Stimulated activated CD4-positive, alpha-beta T cell treated with anti-CD3 and anti-CD28 coated beads, Interleukin-1b, Interleukin-23, amount 100 ng/mL, for 4 hours (primary cell): ENCODE results near the gene TAF4.
"Not testable (repeated sequence)": the region's sequence is repeated elsewhere in the genome, so short reads cannot be mapped to it uniquely, and the experiment has no call there.

Experiments used
- DNase-seq, 2 donors: peaks; one replicate each; pipeline ENCODE4 v3.0.0-alpha.2; 2020; ENCODE audit warnings: low read depth in 2 of 2

The TAF4 gene

GRCh38 chr20:61998343-61999121 lies 67.1 kb downstream of the TAF4 start:
- no peak for DNase-seq

GRCh38 chr20:61997891-61998290 lies 67.8 kb downstream of the TAF4 start:
- DNase-seq: no peak

GRCh38 chr20:61997372-61997771 lies 68.3 kb downstream of the TAF4 start:
- DNase-seq: no peak

- DNase-seq: no peak
Measured at GRCh38 chr20:61994546-61994945, 71.1 kb downstream of the TAF4 start.

GRCh38 chr20:61993058-61993457 lies 72.6 kb downstream of the TAF4 start:
- no peak for DNase-seq

- no peak for DNase-seq
Measured at GRCh38 chr20:61991476-61991875, 74.2 kb downstream of the TAF4 start.

- no peak for DNase-seq
Measured at GRCh38 chr20:61990484-61990883, 75.2 kb downstream of the TAF4 start.

- DNase-seq: no peak
Measured at GRCh38 chr20:61989741-61990140, 75.9 kb downstream of the TAF4 start.

GRCh38 chr20:61988665-61989064 lies 77.0 kb downstream of the TAF4 start:
- no peak for DNase-seq

GRCh38 chr20:61986762-61987321 lies 78.8 kb downstream of the TAF4 start:
- DNase-seq: no peak

GRCh38 chr20:61985096-61985495 lies 80.6 kb downstream of the TAF4 start:
- no peak for DNase-seq

GRCh38 chr20:61984431-61984830 lies 81.2 kb downstream of the TAF4 start:
- DNase-seq: not testable (repeated sequence)

- no peak for DNase-seq
Measured at GRCh38 chr20:61983965-61984364, 81.7 kb downstream of the TAF4 start.

- no peak for DNase-seq
Measured at GRCh38 chr20:61982951-61983315, 82.7 kb downstream of the TAF4 start.

- DNase-seq: no peak
Measured at GRCh38 chr20:61982191-61982950, 83.3 kb downstream of the TAF4 start.

- DNase-seq: not testable (repeated sequence)
Measured at GRCh38 chr20:61981691-61982090, 84.0 kb downstream of the TAF4 start.

GRCh38 chr20:61980647-61981583 lies 84.8 kb downstream of the TAF4 start:
- DNase-seq: no peak

- no peak for DNase-seq
Measured at GRCh38 chr20:61979701-61980635, 85.7 kb downstream of the TAF4 start.

- DNase-seq: no peak
Measured at GRCh38 chr20:61979090-61979489, 86.6 kb downstream of the TAF4 start.

GRCh38 chr20:61978491-61978890 lies 87.2 kb downstream of the TAF4 start:
- no peak for DNase-seq

GRCh38 chr20:61977419-61977786 lies 88.3 kb downstream of the TAF4 start:
- no peak for DNase-seq
